SU-DHL-6 (cell line): Measurements from ENCODE around the gene FLT1.

Experiments
- H2AFZ ChIP-seq: fragments of 200-600 bp; sonication (generic); 2 replicates; pipeline ENCODE4 v1.6.1; 2014; ENCODE audit warnings: low read depth, mild to moderate bottlenecking, moderate library complexity, mixed read lengths, antibody characterized with exemption, low read length; ENCODE audit not compliant: severe bottlenecking
- H3F3A ChIP-seq: fragments of 200-600 bp; shearing (Covaris generic); 2 replicates; pipeline ENCODE4 v1.6.0; 2016; ENCODE audit warnings: antibody characterized with exemption, mild to moderate bottlenecking; ENCODE audit not compliant: insufficient read depth
- H3K27ac ChIP-seq: fragments of 200-600 bp; sonication (generic); 2 replicates; pipeline ENCODE4 v1.5.1; 2016; ENCODE audit warnings: low read depth, mild to moderate bottlenecking, low read length, moderate library complexity, mixed read lengths
- H3K27me3 ChIP-seq: fragments of 200-600 bp; sonication (generic), shearing (Covaris generic); 2 replicates; pipeline ENCODE4 v1.6.0; 2014; ENCODE audit warnings: mild to moderate bottlenecking, low read length
- H3K36me3 ChIP-seq: fragments of 200-600 bp; sonication (generic); 2 replicates; pipeline ENCODE4 v1.6.1; 2014; ENCODE audit warnings: mild to moderate bottlenecking, low read length, mixed read lengths
- H3K4me2 ChIP-seq: fragments of 300-600, 200-600 bp; shearing (Covaris generic), sonication (generic); 2 replicates; pipeline ENCODE4 v1.6.0; 2014; ENCODE audit warnings: low read length, low read depth, mild to moderate bottlenecking; ENCODE audit not compliant: poor library complexity, severe bottlenecking
- H3K4me3 ChIP-seq: fragments of 200-600 bp; sonication (generic); 2 replicates; pipeline ENCODE4 v1.5.1; 2014; ENCODE audit warnings: antibody characterized with exemption, low read length, mild to moderate bottlenecking, mixed read lengths; ENCODE audit not compliant: insufficient read depth, poor library complexity, severe bottlenecking
- H3K79me2 ChIP-seq: fragments of 200-600 bp; sonication (generic); 2 replicates; pipeline ENCODE4 v1.6.1; 2014; ENCODE audit warnings: mild to moderate bottlenecking, low read length, moderate library complexity; ENCODE audit not compliant: insufficient read depth
- H3K9ac ChIP-seq: fragments of 200-600 bp; sonication (generic); 2 replicates; pipeline ENCODE4 v1.7.0; 2014; ENCODE audit warnings: mild to moderate bottlenecking, low read length
- H3K9me2 ChIP-seq: fragments of 200-600 bp; sonication (generic); replicated peaks from 2 replicates; pipeline ENCODE4 v1.6.1; 2014; ENCODE audit warnings: low read length; ENCODE audit not compliant: insufficient read depth
- H3K9me3 ChIP-seq: fragments of 200-600 bp; sonication (generic); 2 replicates; pipeline ENCODE4 v1.6.1; 2014; ENCODE audit warnings: low read length, mixed read lengths; ENCODE audit not compliant: insufficient read depth
- H4K20me1 ChIP-seq: fragments of 200-600 bp; sonication (generic); 2 replicates; pipeline ENCODE4 v1.6.1; 2014; ENCODE audit warnings: low read depth, mild to moderate bottlenecking, antibody characterized with exemption, low read length, moderate library complexity, mixed read lengths
- EZH2phosphoT487 ChIP-seq: fragments of 200-600 bp; sonication (generic), shearing (Covaris generic); conservative IDR thresholded peaks from 2 replicates; pipeline ENCODE4 v1.6.1; 2018; ENCODE audit warnings: mild to moderate bottlenecking, antibody characterized with exemption, low read length, moderate library complexity, mixed read lengths
- TF ChIP-seq, protein P1 (sequence below): fragments of 200-600 bp; sonication (generic); IDR thresholded peaks from one replicate; pipeline ENCODE4 v1.5.1; 2017; ENCODE audit warnings: antibody characterized with exemption, mild to moderate bottlenecking, low read length, moderate library complexity; ENCODE audit not compliant: insufficient read depth, poor library complexity, severe bottlenecking

Gene FLT1

DNA sequence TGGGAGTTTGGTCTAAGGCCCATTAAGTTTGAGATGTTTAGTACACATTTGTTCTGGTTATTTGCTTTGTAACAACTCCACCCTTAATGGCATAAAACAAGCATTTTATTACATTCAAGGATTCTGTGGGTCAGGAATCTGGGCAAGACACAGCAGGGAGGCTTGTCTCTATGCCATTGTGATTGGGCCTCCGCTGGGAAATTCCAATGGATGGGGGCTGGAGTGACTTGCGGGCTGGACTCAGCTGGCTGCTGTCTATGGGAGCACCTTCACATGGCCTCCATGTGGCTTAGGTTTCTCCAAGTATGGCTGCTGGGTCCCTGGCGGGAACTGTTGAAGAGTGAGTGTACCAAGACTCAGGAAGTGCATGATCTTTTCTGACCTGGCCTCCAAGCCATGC, 197.6 kb downstream of the FLT1 start:
- Histone ChIP-seq H2AFZ (no peak overlapping the region), H3K9me2 (no peaks in the 10 kb centered on the region), H3K36me3 (peaks cover 23% of the 10 kb centered on the region), H3K9me3 (no peaks in the 10 kb centered on the region), H3K27me3 (no peaks in the 10 kb centered on the region), H3K27ac (no peak overlapping the region), H3K9ac (no peak overlapping the region), H3K79me2 (no peaks in the 10 kb centered on the region), H3K4me3 (no peak overlapping the region), H3F3A (no peaks in the 10 kb centered on the region), H4K20me1 (no peaks in the 10 kb centered on the region), H3K4me2 (no peak overlapping the region)
- TF ChIP-seq, protein P1, sequence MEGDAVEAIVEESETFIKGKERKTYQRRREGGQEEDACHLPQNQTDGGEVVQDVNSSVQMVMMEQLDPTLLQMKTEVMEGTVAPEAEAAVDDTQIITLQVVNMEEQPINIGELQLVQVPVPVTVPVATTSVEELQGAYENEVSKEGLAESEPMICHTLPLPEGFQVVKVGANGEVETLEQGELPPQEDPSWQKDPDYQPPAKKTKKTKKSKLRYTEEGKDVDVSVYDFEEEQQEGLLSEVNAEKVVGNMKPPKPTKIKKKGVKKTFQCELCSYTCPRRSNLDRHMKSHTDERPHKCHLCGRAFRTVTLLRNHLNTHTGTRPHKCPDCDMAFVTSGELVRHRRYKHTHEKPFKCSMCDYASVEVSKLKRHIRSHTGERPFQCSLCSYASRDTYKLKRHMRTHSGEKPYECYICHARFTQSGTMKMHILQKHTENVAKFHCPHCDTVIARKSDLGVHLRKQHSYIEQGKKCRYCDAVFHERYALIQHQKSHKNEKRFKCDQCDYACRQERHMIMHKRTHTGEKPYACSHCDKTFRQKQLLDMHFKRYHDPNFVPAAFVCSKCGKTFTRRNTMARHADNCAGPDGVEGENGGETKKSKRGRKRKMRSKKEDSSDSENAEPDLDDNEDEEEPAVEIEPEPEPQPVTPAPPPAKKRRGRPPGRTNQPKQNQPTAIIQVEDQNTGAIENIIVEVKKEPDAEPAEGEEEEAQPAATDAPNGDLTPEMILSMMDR: no peak
- TF ChIP-seq EZH2phosphoT487: no peak

DNA sequence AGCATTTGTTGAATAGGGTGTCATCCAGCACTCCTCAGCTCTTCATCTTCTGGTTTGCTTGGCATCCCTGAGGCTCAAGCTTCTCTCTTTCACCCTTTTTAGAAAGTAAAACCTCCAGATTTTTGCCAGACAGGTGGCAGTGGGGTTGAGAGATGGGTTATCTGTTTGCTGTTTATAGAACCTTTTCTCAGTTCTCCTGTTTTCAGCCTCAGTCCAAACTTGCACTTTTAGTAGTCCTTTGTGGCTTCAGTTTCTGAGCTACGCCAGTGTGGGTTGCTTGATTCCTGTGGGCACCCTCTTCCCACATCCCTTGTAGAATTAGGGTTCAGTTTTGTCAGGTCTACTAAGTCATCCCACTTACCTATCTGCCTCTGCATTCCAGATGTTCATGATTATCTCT, 208.7 kb downstream of the FLT1 start:
- no peak for TF ChIP-seq EZH2phosphoT487
- TF ChIP-seq, protein P1: no peak
- Histone ChIP-seq H3K36me3 (peaks cover 19% of the 10 kb centered on the region; the same call in 1 of the 2 replicates), H3K9me2 (no peaks in the 10 kb centered on the region), H3K4me3 (no peak overlapping the region), H3K9ac (no peak overlapping the region), H3F3A (no peaks in the 10 kb centered on the region), H2AFZ (no peak overlapping the region), H4K20me1 (no peaks in the 10 kb centered on the region), H3K79me2 (no peaks in the 10 kb centered on the region), H3K27ac (no peak overlapping the region), H3K27me3 (no peaks in the 10 kb centered on the region), H3K4me2 (no peak overlapping the region), H3K9me3 (no peaks in the 10 kb centered on the region)

DNA sequence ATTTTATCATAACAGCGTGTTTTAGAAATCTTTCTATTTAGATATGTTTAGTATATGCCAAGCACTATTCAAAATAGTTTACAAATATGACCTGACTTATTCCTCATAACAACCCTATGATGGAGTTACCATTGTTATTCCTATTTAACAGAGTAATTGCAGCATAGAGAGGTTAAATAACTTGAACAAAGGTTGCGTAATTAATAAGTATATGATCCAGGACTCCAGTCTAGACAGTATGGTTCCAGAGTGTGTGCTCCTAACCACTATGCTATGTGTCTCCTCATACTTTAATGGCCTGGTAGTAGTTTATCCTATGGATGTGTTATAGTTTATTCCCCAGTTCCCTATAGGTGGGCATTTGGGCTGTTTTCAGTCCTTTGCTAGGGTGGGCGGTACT, 211.3 kb downstream of the FLT1 start:
- H3K27me3 ChIP-seq: no peaks in the 10 kb centered on the region
- no peak overlapping the region for H3K9ac ChIP-seq
- peaks cover 24% of the 10 kb centered on the region; the same call in 1 of the 2 replicates for H3K36me3 ChIP-seq

More for the DNA sequence above, 211.3 kb downstream of the FLT1 start:
- Histone ChIP-seq H3K4me3 (no peak overlapping the region), H3K9me3 (no peaks in the 10 kb centered on the region), H3K27ac (no peak overlapping the region), H3K9me2 (no peaks in the 10 kb centered on the region), H2AFZ (no peak overlapping the region), H3K79me2 (no peaks in the 10 kb centered on the region), H4K20me1 (no peaks in the 10 kb centered on the region), H3K4me2 (no peak overlapping the region), H3F3A (no peaks in the 10 kb centered on the region)
- TF ChIP-seq, protein P1: no peak
- TF ChIP-seq EZH2phosphoT487: no peak
